MM.1S (cell line): ENCODE data around the gene DNAJC22.

Experiments
- EZH2 ChIP-seq: fragments of 300-600 bp; sonication (generic); optimal IDR thresholded peaks from 2 replicates; pipeline ENCODE3; 2017; ENCODE audit warnings: low read depth, mild to moderate bottlenecking, antibody characterized with exemption, low read length, mixed read lengths
- EZH2phosphoT487 ChIP-seq: fragments of 300-600 bp; sonication (generic); IDR thresholded peaks from 2 replicates; pipeline ENCODE4 v1.6.1; 2018; ENCODE audit warnings: antibody characterized with exemption, low read length
- TF ChIP-seq, protein P1 (sequence below): fragments of 300-600 bp; sonication (generic); IDR thresholded peaks from 2 replicates; pipeline ENCODE4 v1.5.1; 2016; ENCODE audit warnings: antibody characterized with exemption, low read length, mixed read lengths

GRCh38 chr12:49340971-49341776 is 5.5 kb upstream of the DNAJC22 start:
- TF ChIP-seq EZH2 = no peak
- TF ChIP-seq, protein P1, sequence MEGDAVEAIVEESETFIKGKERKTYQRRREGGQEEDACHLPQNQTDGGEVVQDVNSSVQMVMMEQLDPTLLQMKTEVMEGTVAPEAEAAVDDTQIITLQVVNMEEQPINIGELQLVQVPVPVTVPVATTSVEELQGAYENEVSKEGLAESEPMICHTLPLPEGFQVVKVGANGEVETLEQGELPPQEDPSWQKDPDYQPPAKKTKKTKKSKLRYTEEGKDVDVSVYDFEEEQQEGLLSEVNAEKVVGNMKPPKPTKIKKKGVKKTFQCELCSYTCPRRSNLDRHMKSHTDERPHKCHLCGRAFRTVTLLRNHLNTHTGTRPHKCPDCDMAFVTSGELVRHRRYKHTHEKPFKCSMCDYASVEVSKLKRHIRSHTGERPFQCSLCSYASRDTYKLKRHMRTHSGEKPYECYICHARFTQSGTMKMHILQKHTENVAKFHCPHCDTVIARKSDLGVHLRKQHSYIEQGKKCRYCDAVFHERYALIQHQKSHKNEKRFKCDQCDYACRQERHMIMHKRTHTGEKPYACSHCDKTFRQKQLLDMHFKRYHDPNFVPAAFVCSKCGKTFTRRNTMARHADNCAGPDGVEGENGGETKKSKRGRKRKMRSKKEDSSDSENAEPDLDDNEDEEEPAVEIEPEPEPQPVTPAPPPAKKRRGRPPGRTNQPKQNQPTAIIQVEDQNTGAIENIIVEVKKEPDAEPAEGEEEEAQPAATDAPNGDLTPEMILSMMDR = no peak
- no peak for TF ChIP-seq EZH2phosphoT487
